GM12878 (cell line): Measurements from ENCODE around the gene OR8G5.

Source experiments
- CTCF ChIP-seq, 3 experiments: IDR thresholded peaks in 2 of 3; conservative IDR thresholded peaks in 1 of 3; 2 replicates each; pipeline ENCODE4 v1.5.1; 2011; ENCODE audit warnings: low read depth in 3 of 3, low read length in 3 of 3, mild to moderate bottlenecking in 3 of 3, control low read depth in 2 of 3, moderate library complexity in 2 of 3, inconsistent platforms in 1 of 3, mixed read lengths in 1 of 3; ENCODE audit not compliant: control insufficient read depth in 2 of 3, insufficient read depth in 1 of 3; ENCODE audit errors: extremely low read depth in 1 of 3
- EGR1 ChIP-seq, 2 experiments: IDR thresholded peaks; 1 replicate in 1 of 2; 2 replicates in 1 of 2; pipeline ENCODE4 v1.6.1; 2011 to 2012; ENCODE audit warnings: low read depth in 2 of 2, low read length in 2 of 2, borderline replicate concordance in 1 of 2, mild to moderate bottlenecking in 1 of 2, moderate library complexity in 1 of 2
- MXI1 ChIP-seq: fragments of 150-350 bp; IDR thresholded peaks from 2 replicates; pipeline ENCODE4 v1.6.1; 2011; ENCODE audit warnings: low read depth, mild to moderate bottlenecking, inconsistent platforms, low read length, improper control_type of control experiment
- POLR2A ChIP-seq: IDR thresholded peaks from 2 replicates; pipeline ENCODE4 v1.6.1; 2011; ENCODE audit warnings: low read depth, mild to moderate bottlenecking, low read length
- RBBP5 ChIP-seq: fragments of 200-600 bp; sonication (generic); conservative IDR thresholded peaks from 2 replicates; pipeline ENCODE4 v1.6.1; 2016
- RCOR1 ChIP-seq: conservative IDR thresholded peaks from 2 replicates; pipeline ENCODE4 v1.6.1; 2012; ENCODE audit warnings: low read depth, low read length, improper control_type of control experiment
- REST ChIP-seq: IDR thresholded peaks from 2 replicates; pipeline ENCODE4 v1.6.1; 2012; ENCODE audit warnings: mild to moderate bottlenecking, low read depth, low read length
- RFX5 ChIP-seq: IDR thresholded peaks from 2 replicates; pipeline ENCODE4 v1.6.1; 2011; ENCODE audit warnings: low read depth, low read length, improper control_type of control experiment
- SIN3A ChIP-seq: IDR thresholded peaks from 2 replicates; pipeline ENCODE4 v1.6.1; 2012; ENCODE audit warnings: low read depth, low read length, improper control_type of control experiment
- SMAD5 ChIP-seq: IDR thresholded peaks from 2 replicates; pipeline ENCODE4 v1.6.1; 2016; ENCODE audit warnings: antibody characterized with exemption, low read depth
- SMC3 ChIP-seq: IDR thresholded peaks from 2 replicates; pipeline ENCODE4 v1.6.1; 2011; ENCODE audit warnings: low read length, improper control_type of control experiment, borderline replicate concordance
- TAF1 ChIP-seq: IDR thresholded peaks from 2 replicates; pipeline ENCODE4 v1.6.1; 2011; ENCODE audit warnings: mild to moderate bottlenecking, low read depth, low read length, borderline replicate concordance

- TF ChIP-seq CTCF (IDR thresholded peaks at IDR 0.05 in 2 of 3, conservative IDR thresholded peaks at IDR 0.05 in 1 of 3; ENCODE audit: control insufficient read depth in 2 of 3, extremely low read depth in 1 of 3, insufficient read depth in 1 of 3, low read depth in 3 of 3, low read length in 3 of 3) (no peak), MXI1 (no peak), TAF1 (no peak), RBBP5 (no peak), POLR2A (no peak), REST (no peak), RCOR1 (no peak), SIN3A (no peak), SMC3 (no peak), EGR1 (IDR thresholded peaks at IDR 0.05; ENCODE audit: borderline replicate concordance in 1 of 2, low read depth in 2 of 2, low read length in 2 of 2) (no peak), SMAD5 (no peak), RFX5 (no peak)
These were observed 55.1 kb downstream of the OR8G5 start for GRCh38 chr11:124311269-124311668.
